ENCODE measurements around the gene STRADB.
"Not testable (repeated sequence)": the region's sequence is repeated elsewhere in the genome, so short reads cannot be mapped to it uniquely, and the experiment has no call there.

Gene STRADB

DNA sequence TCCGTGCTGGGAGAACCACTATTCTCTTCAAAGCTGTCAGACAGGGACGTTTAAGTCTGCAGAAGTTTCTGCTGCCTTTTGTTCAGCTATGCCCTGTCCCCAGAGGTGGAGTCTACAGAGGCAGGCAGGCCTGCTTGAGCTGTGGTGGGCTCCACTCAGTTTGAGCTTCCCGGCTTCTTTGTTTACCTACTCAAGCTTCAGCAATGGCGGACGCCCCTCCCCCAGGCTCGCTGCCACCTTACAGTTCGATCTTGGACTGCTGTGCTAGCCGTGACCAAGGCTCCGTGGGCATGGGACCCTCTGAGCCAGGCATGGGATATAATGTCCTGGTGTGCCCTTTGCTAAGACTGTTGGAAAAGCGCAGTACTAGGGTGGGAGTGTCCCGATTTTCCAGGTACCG lies 21.2 kb upstream of the STRADB start:
- not testable (repeated sequence) for DNase-seq (ENCODE audit: low read depth in 4 of 4, low spot score in 1 of 4)

DNA sequence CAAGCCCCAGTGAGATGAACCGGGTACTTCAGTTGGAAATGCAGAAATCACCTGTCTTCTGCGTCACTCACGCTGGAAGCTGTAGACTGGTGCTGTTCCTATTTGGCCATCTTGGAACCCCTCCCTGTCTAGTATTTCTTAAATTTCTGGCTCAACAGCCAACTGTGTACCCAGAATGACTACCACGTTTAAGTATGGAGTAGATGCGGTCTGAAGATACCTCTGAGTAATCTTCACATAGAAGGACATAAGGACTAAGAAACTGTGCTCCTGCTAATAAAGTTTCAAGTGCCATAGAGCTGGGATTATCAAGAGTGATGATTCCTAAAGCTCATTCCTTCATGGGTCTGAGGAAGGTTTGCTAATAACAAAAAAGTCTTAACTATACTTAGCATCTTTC lies 20.7 kb upstream of the STRADB start:
- DNase-seq (ENCODE audit: low read depth in 4 of 4, low spot score in 1 of 4), result no peak

DNA sequence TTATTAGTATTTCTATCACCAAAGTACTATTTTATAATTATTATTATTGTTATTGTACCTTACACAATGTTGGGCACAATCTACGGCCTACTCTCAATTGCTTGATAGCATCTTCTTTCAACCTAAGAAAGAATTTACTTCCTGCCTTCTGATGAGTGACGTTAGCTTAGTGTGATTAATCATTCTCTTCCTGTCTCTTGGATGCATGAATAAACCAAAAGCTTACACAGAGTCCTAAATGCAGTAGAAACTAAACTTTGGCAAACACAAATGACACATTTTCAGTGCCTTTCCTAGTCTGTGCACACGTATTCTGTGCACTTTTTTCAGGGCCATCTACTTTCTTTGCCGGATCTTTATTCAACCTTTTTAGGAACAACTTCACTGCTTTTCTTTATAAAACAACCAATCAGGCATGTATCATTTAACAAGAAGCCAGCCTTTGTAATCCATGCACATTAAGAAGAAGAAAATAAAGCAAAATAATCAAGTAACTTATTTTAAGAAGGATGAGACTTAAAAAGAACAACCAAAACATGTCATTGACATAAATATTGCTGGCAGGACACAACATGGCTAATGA lies 19.4 kb upstream of the STRADB start:
- no peak for DNase-seq (ENCODE audit: low read depth in 4 of 4, low spot score in 1 of 4)

DNA sequence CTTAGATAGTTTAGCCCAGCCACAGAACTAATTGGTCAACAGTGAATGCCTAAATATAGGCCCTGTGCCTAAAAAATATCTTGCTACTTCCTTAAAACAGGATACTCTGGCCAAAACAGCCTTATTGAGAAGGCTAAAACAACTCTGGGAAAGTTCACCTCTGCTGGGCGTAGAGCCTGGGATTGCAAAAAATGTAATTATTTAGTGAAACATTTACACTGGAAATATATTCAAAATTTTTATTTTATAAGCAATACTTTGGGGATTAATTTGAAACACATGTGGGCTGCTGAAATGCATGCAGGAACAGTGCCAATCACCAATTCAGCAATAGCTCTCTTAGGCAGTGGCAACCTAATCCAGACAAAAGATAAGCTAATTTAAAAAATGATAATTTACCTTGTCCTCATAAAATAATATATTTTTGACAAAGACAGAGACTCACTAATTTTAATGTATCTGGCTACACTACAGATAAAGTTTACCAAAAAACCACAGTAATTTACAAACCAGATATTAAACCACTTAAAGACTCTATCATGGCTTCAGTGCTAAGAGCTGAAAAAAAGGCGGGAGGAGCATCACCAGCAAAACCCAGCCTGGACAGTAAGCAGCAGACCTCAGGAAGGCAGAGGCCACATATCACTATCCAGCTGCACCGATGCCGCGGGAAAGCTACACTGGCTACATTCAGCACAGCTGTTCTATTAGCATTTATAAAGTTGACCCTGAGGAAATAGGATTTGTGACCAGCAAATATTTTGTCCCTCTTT lies 18.7 kb upstream of the STRADB start:
- no peak for DNase-seq (ENCODE audit: low read depth in 4 of 4, low spot score in 1 of 4)

DNA sequence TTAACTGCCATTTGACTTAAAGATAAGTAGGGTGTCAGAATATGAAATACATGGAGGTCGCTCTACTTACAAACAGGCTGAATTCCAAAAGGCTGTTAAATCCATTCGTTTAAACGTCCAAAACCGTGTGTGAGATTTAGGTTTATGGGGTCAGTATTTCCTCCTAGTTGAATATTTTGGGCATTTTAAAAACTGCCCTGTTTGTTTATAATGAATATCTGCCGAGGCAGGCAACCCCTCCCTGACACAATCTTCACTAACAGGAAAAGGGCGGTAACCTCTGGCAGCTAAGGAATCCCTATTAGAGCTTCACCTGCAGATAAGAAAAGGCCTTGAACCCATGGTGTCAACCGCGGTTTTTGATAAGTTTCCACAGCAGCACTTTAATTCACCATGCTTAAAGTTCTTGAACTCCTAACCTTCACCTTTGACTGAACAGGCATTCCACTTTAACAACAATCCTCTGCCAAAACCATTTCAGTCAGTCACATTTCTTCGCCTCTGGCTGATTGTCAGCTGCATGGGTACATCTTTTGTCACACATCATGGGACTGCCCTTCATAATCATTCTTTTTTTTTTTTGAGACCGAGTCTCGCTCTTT lies 18.0 kb upstream of the STRADB start:
- DNase-seq (ENCODE audit: low read depth in 4 of 4, low spot score in 1 of 4), result no peak

DNA sequence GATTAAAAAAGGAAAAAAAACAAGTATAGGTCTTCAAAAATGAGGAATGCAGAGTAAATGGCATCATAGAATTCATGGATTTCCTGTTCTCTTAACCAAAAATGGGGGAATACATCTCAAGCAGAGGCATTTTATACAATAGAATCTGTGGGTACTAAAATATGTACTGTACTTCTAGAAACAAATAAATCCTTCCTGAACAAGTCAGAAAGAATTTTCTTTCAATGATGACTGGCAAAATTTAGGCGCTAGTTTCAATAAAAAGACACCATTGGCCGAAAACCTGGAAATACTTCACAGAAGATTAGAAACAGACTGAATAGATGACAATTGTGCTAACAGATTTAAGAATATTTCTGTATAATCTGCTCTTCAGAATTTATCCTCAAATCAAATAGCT lies 15.4 kb upstream of the STRADB start:
- no peak for DNase-seq (ENCODE audit: low read depth in 4 of 4, low spot score in 1 of 4)

DNA sequence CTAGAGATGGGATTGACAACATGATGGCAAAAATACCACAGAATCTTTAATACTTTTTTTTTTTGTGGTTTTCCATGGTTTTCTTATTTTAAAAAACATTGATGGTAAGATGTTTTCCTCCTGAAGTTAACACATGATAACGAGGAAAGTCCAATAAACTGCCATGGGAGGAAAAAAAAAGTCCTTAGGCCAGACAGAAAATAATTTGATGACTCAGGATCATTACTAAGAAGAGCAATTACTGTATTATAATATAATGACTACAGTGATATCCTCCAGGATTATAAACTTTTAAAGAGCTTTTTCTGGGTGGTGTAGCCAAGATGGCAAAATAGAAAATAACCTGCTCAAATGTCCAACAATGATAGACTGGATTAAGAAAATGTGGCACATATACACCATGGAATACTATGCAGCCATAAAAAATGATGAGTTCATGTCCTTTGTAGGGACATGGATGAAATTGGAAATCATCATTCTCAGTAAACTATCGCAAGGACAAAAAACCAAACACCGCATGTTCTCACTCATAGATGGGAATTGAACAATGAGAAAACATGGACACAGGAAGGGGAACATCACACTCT lies 12.1 kb upstream of the STRADB start:
- not testable (repeated sequence) for DNase-seq (ENCODE audit: low read depth in 4 of 4, low spot score in 1 of 4)

DNA sequence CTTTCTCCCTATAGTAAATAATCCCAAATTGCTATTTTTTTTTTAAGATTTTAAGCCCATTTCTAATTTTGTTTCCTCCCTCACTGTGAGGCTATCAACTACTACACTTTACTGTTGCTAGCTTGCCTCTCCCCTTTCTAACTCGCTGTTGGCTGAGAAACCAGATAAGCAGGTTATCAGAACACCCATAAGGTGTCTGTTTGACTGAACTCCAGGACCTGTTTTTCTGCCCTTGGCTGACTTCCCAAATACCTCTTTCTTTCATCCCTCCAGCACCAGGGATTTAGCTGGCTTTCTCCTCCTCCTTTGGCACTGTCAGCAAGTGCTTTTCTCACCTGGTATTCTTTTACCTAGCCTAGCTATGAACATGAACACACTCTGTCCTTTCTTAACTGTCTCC lies 11.4 kb upstream of the STRADB start:
- no peak for DNase-seq (ENCODE audit: low read depth in 4 of 4, low spot score in 1 of 4)

DNA sequence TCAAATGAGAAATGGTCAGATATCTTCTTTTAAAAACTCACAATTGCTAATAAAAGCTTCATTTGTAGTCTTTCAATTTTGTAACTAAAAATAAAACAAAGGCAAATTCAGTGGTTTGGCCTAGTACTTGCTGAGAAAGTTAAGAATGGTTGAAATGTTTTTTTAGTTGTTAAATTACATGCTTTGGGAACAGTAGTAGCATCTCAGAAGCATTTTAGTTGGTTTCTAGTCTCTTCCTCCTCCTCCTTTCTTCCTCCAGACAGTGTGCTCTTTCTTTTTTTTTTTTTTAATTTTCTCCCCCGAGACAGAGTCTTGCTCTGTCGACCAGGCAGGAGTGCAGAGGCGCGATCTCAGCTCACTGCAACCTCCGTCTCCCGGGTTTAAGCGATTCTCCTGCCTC lies 10.1 kb upstream of the STRADB start:
- no peak for DNase-seq (ENCODE audit: low read depth in 4 of 4, low spot score in 1 of 4)

DNA sequence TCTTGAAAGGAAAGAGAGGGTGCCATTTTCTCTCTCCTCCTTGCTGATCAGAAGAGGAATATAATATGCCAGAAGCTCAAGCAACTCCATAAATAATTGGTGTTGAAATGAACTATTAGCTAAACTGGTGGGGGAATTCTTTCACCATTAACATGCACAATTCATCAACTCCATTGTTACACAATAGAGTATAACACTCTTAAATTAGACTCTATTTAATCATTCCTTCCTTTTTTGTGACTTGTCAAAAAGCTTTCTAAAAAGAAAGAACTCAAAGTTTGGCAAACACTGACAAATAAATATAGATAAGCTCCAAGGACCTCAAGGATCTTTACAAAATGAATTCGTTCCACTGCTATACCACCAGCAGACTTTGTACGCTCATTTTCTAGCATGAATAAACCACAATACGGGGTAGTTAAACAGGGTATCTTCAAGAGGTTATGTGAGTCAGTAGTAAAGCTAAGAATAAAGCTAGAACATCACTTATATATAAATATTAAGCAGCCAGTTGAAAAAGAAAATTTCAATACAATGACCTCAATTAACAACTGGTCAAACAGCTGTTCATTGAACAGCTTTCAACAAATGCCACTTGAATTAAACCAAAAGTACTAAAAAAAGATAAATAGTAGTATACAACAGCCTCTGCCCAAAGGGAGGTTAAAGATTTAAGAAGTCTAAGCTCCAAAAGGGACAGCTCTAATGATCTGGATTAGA lies 6.6 kb upstream of the STRADB start:
- DNase-seq (ENCODE audit: low read depth in 4 of 4, low spot score in 1 of 4), result no peak

DNA sequence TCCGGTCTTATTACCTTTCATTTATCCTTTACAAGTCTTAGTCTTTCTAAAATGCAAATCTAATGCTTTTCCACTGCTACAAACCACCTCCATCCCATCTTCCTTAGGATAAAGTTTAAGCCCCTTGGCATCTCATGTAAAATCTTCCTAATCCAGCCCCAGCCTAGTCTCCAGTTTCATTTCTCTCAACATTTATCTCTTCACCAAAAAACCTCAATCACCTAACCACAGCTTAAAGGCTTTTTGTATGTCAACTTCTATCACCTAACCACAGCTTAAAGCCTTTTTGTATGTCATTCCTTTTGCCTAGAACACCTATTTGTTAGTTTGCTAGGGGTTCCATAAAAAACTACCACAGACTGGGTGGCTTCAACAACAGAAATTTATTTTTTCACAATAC lies 4.5 kb upstream of the STRADB start:
- no peak for DNase-seq (ENCODE audit: low read depth in 4 of 4, low spot score in 1 of 4)

DNA sequence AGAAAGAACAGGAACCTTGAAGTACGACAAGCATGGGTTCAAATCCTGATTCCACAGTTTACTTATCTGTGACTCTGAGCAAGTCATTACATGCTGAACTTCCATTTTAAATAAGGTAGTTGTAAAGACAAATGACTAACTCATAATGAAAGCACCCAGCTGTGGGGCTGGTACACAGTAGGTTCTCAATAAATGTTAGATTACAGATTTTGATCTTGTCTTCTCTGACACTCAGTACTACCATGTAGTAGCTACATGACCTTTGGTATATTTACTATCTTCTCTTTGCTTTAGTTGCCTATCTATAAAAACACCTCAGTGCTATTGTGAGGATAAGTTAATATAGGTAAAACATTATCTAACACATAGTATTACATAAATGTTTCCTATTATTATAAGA lies 3.5 kb upstream of the STRADB start:
- no peak for DNase-seq (ENCODE audit: low read depth in 4 of 4, low spot score in 1 of 4)

DNA sequence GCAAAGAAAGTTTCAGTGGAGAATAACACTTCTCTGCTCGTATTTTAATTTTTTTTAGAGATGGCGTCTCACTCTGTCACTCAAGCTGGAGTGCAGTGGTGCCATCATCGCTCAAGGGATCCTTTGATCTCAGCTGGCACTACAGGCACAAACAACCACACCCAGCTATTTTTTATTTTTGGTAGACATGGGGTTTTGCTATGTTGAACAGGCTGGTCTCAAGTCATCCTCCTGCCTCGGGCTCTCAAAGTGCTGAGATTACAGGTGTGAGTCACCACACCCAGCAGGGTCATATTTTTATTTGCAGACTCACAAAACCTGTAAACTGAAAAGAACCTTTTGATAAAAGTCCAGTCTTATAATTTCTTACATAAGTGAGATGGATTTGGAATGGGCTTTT lies 2.8 kb upstream of the STRADB start:
- DNase-seq (ENCODE audit: low read depth in 4 of 4, low spot score in 1 of 4), result no peak

DNA sequence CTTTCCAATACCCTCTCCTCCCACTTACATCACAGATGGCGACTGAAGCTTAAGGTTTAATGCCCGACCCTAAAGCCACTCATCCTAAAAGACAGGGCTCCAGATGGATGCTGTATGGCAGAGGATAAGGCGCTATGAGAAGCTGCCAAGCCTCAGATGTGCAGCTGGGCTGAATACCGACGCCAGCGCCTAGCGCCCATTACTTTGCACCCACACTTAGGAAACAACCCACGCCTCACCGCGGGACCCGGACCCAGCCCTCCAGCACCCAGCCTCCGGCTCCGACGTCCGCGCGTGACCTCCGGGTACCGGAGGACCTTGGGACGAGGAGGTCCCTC lies 617 bp upstream of the STRADB start:
- no peak for DNase-seq (ENCODE audit: low read depth in 4 of 4, low spot score in 1 of 4)

DNA sequence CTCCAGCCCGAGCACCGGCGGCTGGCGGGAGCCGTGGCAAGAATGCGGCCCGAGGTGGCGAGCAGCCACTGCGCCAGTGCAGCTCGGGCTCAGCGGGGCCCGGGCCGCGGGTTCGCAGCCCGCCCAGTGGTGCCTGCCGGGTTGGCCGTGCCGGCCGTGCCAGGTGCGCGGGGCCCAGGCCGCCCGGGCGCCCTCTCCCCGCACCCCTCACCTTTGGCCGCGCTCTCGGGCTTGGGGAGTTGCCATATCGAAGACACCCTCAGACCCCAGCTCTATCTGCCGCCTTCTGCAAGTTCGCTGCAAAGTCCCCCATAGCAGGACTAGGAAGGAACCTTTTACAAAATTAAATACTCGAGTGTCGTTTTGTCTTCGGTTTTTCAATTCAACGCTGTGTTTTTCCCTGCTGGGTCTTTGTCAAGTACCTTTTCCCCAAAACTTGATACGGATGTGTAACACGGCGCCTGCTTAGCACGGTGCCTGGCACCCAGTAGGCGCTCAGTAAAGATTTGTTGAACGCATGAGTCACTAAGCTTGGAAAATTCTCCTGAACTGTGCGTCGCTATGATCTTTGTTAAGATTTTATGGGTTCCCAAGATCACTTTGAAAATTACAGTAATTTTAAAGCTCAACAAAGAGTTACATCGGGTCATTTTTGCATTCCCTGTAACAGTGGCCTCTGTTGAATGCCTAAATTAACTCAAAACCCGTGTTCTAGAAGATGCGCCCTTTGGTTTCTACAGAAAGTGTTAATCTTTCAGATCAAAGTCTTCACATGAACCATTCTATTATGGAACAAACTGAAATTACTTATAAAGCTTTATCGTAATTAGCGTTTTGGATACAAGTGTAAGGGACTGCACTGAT lies 750 bp downstream of the STRADB start:
- no peak for DNase-seq (ENCODE audit: low read depth in 4 of 4, low spot score in 1 of 4)

DNA sequence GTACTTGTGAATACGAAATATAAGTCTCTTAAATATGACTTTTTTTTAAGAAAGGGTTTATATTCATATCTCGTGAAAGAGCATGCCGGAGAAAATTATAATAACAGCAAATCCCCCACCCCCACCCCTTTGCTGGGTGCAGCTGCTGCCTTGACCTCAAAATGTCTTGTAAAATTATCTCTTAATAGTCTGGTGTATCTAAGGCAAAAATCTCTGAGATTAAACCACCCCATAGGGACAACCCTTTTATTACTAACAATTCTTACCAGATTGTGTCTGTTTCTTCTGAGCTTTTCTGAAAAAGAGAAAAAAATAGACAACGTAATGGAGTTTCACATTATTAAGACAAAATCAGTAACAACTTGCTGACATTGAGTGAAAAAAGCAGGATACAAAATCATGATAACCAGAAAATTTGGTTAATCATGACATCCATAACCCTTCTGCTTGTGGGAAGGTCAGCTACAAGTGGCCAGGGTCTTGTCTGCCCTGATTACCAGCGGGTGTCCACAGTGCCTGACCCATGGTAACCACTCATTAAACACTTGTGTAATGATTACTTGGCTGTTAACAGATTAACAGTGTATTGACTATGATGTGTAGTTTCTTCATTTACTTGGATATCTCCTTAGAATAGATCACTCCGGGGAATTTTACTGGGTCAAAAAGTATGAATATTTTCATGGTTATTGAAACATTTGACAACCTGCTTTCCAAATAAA lies 1.5 kb downstream of the STRADB start:
- no peak for DNase-seq (ENCODE audit: low read depth in 4 of 4, low spot score in 1 of 4)

DNA sequence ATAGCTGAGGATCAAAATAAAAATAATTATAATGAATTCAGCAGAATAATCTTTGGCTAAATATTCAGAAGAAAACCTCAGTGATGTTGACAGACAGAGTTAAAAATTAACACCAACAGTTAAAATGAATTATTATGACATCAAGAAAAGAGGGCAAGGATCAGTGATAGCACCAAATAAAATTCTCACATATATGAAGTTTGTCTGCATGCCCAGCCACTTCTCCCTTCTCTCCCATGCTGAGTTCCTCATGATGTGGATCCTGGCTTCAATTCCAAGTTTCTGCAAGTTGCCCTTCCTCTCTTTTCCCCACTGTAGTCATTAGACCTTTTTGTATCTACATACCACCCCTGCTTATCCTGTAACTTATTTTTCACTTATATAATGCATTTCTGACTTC lies 6.8 kb downstream of the STRADB start:
- DNase-seq (ENCODE audit: low read depth in 4 of 4, low spot score in 1 of 4), result no peak

DNA sequence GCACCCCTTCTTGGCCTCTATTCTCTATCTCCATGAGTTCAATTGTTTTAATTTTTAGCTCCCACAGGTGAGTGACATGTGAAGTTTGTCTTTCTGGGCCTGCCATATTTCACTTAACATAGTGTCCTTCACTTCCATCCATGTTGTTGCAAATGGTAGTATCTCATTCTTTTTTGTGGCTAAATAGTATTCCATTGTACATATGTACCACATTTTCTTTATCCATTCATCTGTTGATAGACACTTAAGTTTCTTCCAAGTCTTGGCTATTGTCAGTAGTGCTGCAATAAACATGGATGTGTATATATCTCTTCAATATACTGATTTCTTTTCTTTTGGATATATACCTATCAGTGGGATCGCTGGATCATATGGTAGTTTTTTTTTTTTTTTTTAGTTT lies 9.0 kb downstream of the STRADB start:
- DNase-seq (ENCODE audit: low read depth in 4 of 4, low spot score in 1 of 4), result no peak

DNA sequence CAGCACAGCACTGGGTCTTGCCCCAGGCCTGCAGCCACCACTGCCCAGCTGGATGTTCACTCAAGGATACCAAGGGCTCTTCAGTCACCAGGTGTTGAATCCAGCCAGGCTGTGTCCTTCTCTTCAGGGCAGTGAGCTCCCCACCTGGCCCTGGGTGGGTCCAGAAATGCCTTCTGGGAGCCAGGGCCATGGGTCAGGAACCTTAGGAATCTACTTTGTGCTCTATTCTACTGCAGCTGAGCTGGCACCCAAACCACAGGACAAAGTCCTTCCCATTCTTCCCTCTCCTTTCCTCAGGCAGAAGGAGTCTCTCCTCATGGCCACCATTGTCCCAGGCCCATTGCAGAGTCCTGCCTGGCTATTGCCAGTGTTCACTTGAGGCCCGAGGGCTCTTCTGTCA lies 13.0 kb downstream of the STRADB start:
- DNase-seq (ENCODE audit: low read depth in 4 of 4, low spot score in 1 of 4), result no peak

DNA sequence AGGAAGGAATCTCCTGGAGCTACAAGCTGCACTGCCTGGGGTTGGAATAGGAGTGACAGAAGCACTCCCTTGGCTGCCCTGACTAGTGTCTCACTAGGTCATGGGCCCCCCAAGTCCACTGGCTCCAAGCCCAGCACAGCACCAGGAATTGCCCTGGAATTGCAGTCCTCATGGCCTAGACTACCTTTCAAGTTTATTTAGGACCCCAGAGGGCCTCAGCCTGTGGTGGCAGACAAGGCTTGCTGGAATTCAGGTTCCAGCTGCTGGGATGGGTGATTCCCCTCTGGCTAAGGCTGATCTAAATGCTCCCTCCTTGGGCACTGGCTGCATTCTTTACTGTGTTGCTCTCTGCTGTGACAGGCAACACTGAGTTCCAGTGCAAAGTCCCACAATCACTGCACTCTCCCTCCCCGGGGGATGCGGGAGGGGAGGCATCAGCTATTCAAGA lies 14.0 kb downstream of the STRADB start:
- no peak for DNase-seq (ENCODE audit: low read depth in 4 of 4, low spot score in 1 of 4)

Data from stimulated activated CD4-positive, alpha-beta T cell treated with anti-CD3 and anti-CD28 coated beads, Interleukin-1b, Interleukin-23, amount 100 ng/mL, for 24 hours (primary cell).